Panc1 (cell line): Measurements from ENCODE around the gene TAAR2. TPM values are rescaled to one million over a fixed set of nuclear protein-coding genes. Genes with fewer than 3 reads are reported as not detected.

ENCODE experiments used
- ATAC-seq: fragments of 200-7000 bp; cut with Tn5 transposase; 2 replicates; pipeline ENCODE4 v1.9.1; 2020; ENCODE audit warnings: mild to moderate bottlenecking, moderate library complexity
- BruUV-seq: library from RNA; stranded (reverse); fragments of 400-500 nt; replicated peaks from 2 replicates; lab custom pipeline; 2021; lab: Mats Ljungman, UMichigan
- CTCF ChIA-PET: fragments of 300-600 bp; sonication (Branson Sonifier 250); formaldehyde crosslinking; loops from one replicate; lab custom pipeline; 2022; ENCODE audit warnings: antibody characterized with exemption; lab: Charles Lee
- POLR2A ChIA-PET: fragments of 300-600 bp; sonication (Branson Sonifier 250); formaldehyde crosslinking; loops from one replicate; lab custom pipeline; 2022; ENCODE audit warnings: antibody characterized with exemption; lab: Charles Lee
- DNase-seq: peaks from one replicate; pipeline ENCODE4 v3.0.0-alpha.2; 2010; ENCODE audit warnings: low read depth, low spot score
- H3K27ac ChIP-seq: 2 replicates; pipeline ENCODE4 v1.5.1; 2011; ENCODE audit warnings: mild to moderate bottlenecking, low read length, inconsistent platforms
- H3K27me3 ChIP-seq: fragments of 200-500 bp; sonication (Bioruptor generic); 2 replicates; pipeline ENCODE4 v1.6.0; 2014; ENCODE audit warnings: low read length, inconsistent platforms; ENCODE audit not compliant: control insufficient read depth, insufficient read depth
- H3K36me3 ChIP-seq: fragments of 200-500 bp; sonication (Bioruptor generic); 2 replicates; pipeline ENCODE4 v1.5.1; 2014; ENCODE audit warnings: inconsistent platforms, mild to moderate bottlenecking, low read length, moderate library complexity; ENCODE audit not compliant: control insufficient read depth, insufficient read depth
- H3K4me1 ChIP-seq: 2 replicates; pipeline ENCODE4 v1.5.1; 2011; ENCODE audit warnings: inconsistent platforms, mild to moderate bottlenecking, low read length, moderate library complexity; ENCODE audit not compliant: control insufficient read depth, insufficient read depth
- H3K4me3 ChIP-seq, 2 experiments: 2 replicates each; pipeline ENCODE4 v1.5.1; 2011 to 2012; ENCODE audit warnings: low read depth in 2 of 2, low read length in 2 of 2, mild to moderate bottlenecking in 2 of 2, inconsistent platforms in 1 of 2, moderate library complexity in 1 of 2
- H3K9me3 ChIP-seq: fragments of 200-500 bp; sonication (Bioruptor generic); 2 replicates; pipeline ENCODE4 v1.5.1; 2014; ENCODE audit warnings: low read depth, mild to moderate bottlenecking, inconsistent platforms, low read length, moderate library complexity; ENCODE audit not compliant: control insufficient read depth, insufficient read depth
- CTCF ChIP-seq: fragments of 450-650 bp; IDR thresholded peaks from 2 replicates; pipeline ENCODE4 v1.5.1; 2017; ENCODE audit warnings: mild to moderate bottlenecking
- POLR2AphosphoS5 ChIP-seq: IDR thresholded peaks from 2 replicates; pipeline ENCODE4 v1.6.1; 2012; ENCODE audit warnings: mild to moderate bottlenecking, low read depth, low read length, moderate library complexity
- REST ChIP-seq, 2 experiments: IDR thresholded peaks; 2 replicates each; pipeline ENCODE4 v1.6.1; 2011 to 2012; ENCODE audit warnings: low read depth in 2 of 2, control low read depth in 1 of 2, low read length in 1 of 2, mild to moderate bottlenecking in 1 of 2, moderate library complexity in 1 of 2; ENCODE audit not compliant: insufficient read depth in 1 of 2
- SIN3A ChIP-seq: IDR thresholded peaks from 2 replicates; pipeline ENCODE4 v1.6.1; 2012; ENCODE audit warnings: low read depth, mild to moderate bottlenecking, low read length, moderate library complexity, borderline replicate concordance; ENCODE audit not compliant: insufficient read depth
- TCF7L2 ChIP-seq: IDR thresholded peaks from 2 replicates; pipeline ENCODE4 v1.6.1; 2011; ENCODE audit warnings: mild to moderate bottlenecking, low read depth, low read length, inconsistent platforms
- in situ Hi-C: cut with HindIII; loops from 2 replicates; pipeline ENCODE4 v1.10.0; 2016; ENCODE audit warnings: low sequenced_read_pairs, low pct_unique_long_range_greater_than_20kb
- intact Hi-C: fragments of 100-400 bp; cut with micrococcal nuclease; formaldehyde crosslinking; loops from one replicate; pipeline ENCODE4 v1.10.0; 2022; ENCODE audit not compliant: unreplicated experiment
- total RNA-seq: library from RNA; stranded (reverse); gene quantifications from one replicate; pipeline ENCODE4 v1.2.1, GENCODE V29; 2021; ENCODE audit not compliant: unreplicated experiment

The TAAR2 gene
- total RNA-seq, 1 experiment from 2014 or later = not detected

GRCh38 chr6:132623106-132623845, 799 bp downstream of the TAAR2 start:
- H3K4me3 ChIP-seq = no peak overlapping the region
- no peaks in the 10 kb centered on the region for H3K9me3 ChIP-seq
- no peak for DNase-seq
- POLR2A ChIA-PET = no interaction called here
- H3K27ac ChIP-seq = no peak overlapping the region
- CTCF ChIA-PET = no interaction called here
- H3K27me3 ChIP-seq = no peaks in the 10 kb centered on the region
- in situ Hi-C loops (no loop called here), intact Hi-C loops (no loop called here)
- H3K36me3 ChIP-seq = no peaks in the 10 kb centered on the region
- TF ChIP-seq CTCF (no peak), REST (IDR thresholded peaks at IDR 0.05; ENCODE audit: insufficient read depth in 1 of 2, low read depth in 2 of 2, low read length in 1 of 2) (no peak), SIN3A (no peak), TCF7L2 (no peak), POLR2AphosphoS5 (no peak)
- BruUV-seq = no TSS peak
- H3K4me1 ChIP-seq = no peaks in the 10 kb centered on the region
- ATAC-seq = no peak

- Histone ChIP-seq H3K27me3 (no peaks in the 10 kb centered on the region; the same call in 1 of the 2 replicates), H3K4me1 (no peaks in the 10 kb centered on the region), H3K4me3 (no peak overlapping the region), H3K27ac (no peak overlapping the region), H3K9me3 (no peaks in the 10 kb centered on the region), H3K36me3 (no peaks in the 10 kb centered on the region)
- ATAC-seq = no peak
- intact Hi-C loops = no loop called here
- no peak for DNase-seq
- in situ Hi-C loops = no loop called here
- CTCF ChIA-PET = no interaction called here
- POLR2A ChIA-PET = no interaction called here
- no TSS peak for BruUV-seq
- TF ChIP-seq REST (IDR thresholded peaks at IDR 0.05; ENCODE audit: insufficient read depth in 1 of 2, low read depth in 2 of 2, low read length in 1 of 2) (no peak), TCF7L2 (no peak), CTCF (no peak), SIN3A (no peak), POLR2AphosphoS5 (no peak)
Measured at GRCh38 chr6:132616677-132617076, 7.4 kb downstream of the TAAR2 start.
